CD8-positive, alpha-beta memory T cell (primary cell): ENCODE results near the gene C15orf62. TPM values are rescaled to one million over a fixed set of nuclear protein-coding genes. Genes with fewer than 3 reads are reported as not detected.
A peak's percentile ranks its signal among the peaks of the same experiment; 100 is the strongest.

Experiments used
- CTCF ChIA-PET: fragments of 350-600 bp; sonication (Branson Sonifier 250); formaldehyde crosslinking; loops from one replicate; lab custom pipeline; 2021; ENCODE audit warnings: antibody characterized with exemption; lab: Charles Lee
- POLR2A ChIA-PET: fragments of 350-600 bp; sonication (Branson Sonifier 250); formaldehyde crosslinking; loops from one replicate; lab custom pipeline; 2021; ENCODE audit warnings: antibody characterized with exemption; lab: Charles Lee
- DNase-seq, 5 donors: peaks; one replicate each; pipeline versions ENCODE4 v3.0.0 to v3.0.0-alpha.2; 2020 to 2022; ENCODE audit warnings: mixed read lengths in 1 of 5
- H3K27ac ChIP-seq: one replicate; pipeline ENCODE4 v1.7.0; 2013; ENCODE audit warnings: low read depth, mild to moderate bottlenecking, low read length, moderate library complexity
- H3K27me3 ChIP-seq: 2 replicates; pipeline ENCODE4 v1.7.0; 2013; ENCODE audit warnings: low read length, mild to moderate bottlenecking; ENCODE audit not compliant: insufficient read depth, poor library complexity, severe bottlenecking
- H3K36me3 ChIP-seq: 2 replicates; pipeline ENCODE4 v1.7.0; 2013; ENCODE audit warnings: mild to moderate bottlenecking, low read length, moderate library complexity; ENCODE audit not compliant: insufficient read depth
- H3K4me1 ChIP-seq: 2 replicates; pipeline ENCODE4 v1.7.0; 2013; ENCODE audit warnings: mild to moderate bottlenecking, low read length, moderate library complexity; ENCODE audit not compliant: insufficient read depth
- H3K4me3 ChIP-seq: 2 replicates; pipeline ENCODE4 v1.7.0; 2013; ENCODE audit warnings: mild to moderate bottlenecking, low read length
- H3K9me3 ChIP-seq: 2 replicates; pipeline ENCODE4 v1.7.0; 2013; ENCODE audit warnings: mild to moderate bottlenecking, low read length
- H3K27ac Mint-ChIP-seq, 8 donors: one replicate each; pipeline ENCODE4 v1.8.0; 2020 to 2021; ENCODE audit warnings: mixed read lengths in 8 of 8, mild to moderate bottlenecking in 6 of 8, inconsistent platforms in 3 of 8, moderate library complexity in 3 of 8
- H3K27me3 Mint-ChIP-seq, 2 donors: one replicate each; pipeline ENCODE4 v1.8.0; 2020 to 2021; ENCODE audit warnings: mixed read lengths in 2 of 2, mild to moderate bottlenecking in 1 of 2, moderate library complexity in 1 of 2
- H3K36me3 Mint-ChIP-seq, 3 donors: one replicate each; pipeline ENCODE4 v1.8.0; 2020 to 2021; ENCODE audit warnings: mixed read lengths in 3 of 3, inconsistent platforms in 1 of 3, mild to moderate bottlenecking in 1 of 3
- H3K4me1 Mint-ChIP-seq, 3 donors: one replicate each; pipeline ENCODE4 v1.8.0; 2020 to 2021; ENCODE audit warnings: mixed read lengths in 3 of 3, inconsistent platforms in 1 of 3, mild to moderate bottlenecking in 1 of 3
- H3K4me3 Mint-ChIP-seq, 7 donors: one replicate each; pipeline ENCODE4 v1.8.0; 2020 to 2021; ENCODE audit warnings: mixed read lengths in 7 of 7, mild to moderate bottlenecking in 6 of 7, moderate library complexity in 4 of 7, inconsistent platforms in 2 of 7
- H3K9me3 Mint-ChIP-seq, 5 donors: one replicate each; pipeline ENCODE4 v1.8.0; 2020 to 2022; ENCODE audit warnings: mixed read lengths in 5 of 5, mild to moderate bottlenecking in 3 of 5, moderate library complexity in 2 of 5, inconsistent platforms in 1 of 5
- polyA plus RNA-seq: library from polyadenylated mRNA; unstranded; fragments of 300-500 nt; fragmentation: Illumina TruSeq; gene quantifications from one replicate; pipeline ENCODE4 v1.2.3, GENCODE V29; 2021
- total RNA-seq, 2 experiments: library from RNA; stranded (reverse); gene quantifications; one replicate each; pipeline ENCODE4 v1.2.3, GENCODE V29; 2021

Gene C15orf62
- total and polyA plus RNA-seq, 3 experiments from 2014 or later, result 0.44 to 0.79 (median 0.53) TPM

DNA sequence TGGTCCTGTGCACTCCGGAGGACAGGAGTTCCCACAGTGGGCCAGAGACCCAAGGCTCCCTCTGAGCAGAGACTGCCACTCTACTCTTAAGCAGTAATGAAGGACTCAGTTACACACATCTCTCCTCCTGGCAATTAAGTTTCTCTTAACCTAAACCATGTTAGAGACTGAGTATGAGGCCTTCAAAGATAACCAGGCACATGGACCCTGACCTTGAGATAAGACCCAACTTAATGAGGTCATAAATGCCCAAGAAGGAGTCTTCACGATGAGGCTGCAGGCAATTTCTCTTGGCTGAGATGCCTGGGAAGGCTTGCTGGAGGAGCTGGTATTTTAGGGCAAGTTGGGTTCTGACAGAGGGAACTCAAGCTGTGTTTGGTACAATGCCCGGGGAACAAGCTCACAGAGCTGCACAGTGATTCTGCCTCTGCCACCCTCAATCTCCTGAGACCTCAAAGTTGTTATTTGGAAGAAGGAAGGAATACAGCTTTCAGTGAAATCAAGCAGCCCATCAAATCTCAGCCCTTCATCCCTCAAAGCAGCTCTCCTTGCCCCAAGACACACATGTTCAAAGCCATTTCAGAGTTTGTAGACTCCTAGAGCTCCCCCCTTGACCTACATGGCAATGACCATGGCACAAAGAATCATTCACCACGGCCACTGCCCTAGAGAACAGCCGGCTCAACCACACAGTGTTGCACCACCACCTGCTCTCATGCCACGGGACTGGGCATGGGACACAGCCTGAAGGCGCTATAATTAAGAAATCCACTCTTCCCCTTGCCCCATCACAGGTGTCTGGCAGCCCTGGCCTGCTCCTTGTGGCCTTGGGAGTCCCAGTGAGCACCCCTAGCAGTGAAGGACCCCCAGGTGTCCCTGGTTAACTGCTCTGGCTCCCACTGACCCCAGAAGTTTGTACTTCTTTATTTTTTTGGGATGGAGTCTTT lies 21.8 kb upstream of the C15orf62 start:
- ChIA-PET POLR2A (no interaction called here), CTCF (interaction anchor here (1.5 to 1.6 kb wide), 2 partner anchors 14 to 17 kb away, joined by 3 read pairs; no protein-coding TSS in a partner anchor)
- H3K27ac Mint-ChIP-seq, result peak overlapping the region in 5 of 8 donors; percentile 45 to 68 (median 54)
- Histone ChIP-seq H3K9me3 (no peaks in the 10 kb centered on the region), H3K27ac (no peak overlapping the region), H3K4me3 (no peak overlapping the region), H3K36me3 (peaks cover 30% of the 10 kb centered on the region), H3K27me3 (no peaks in the 10 kb centered on the region), H3K4me1 (peaks cover 21% of the 10 kb centered on the region)
- H3K36me3 Mint-ChIP-seq, result peaks cover 0 to 76% (median 7%) of the 10 kb centered on the region in 3 donors
- H3K9me3 Mint-ChIP-seq, result no peaks in the 10 kb centered on the region
- no peak for DNase-seq
- no peaks in the 10 kb centered on the region for H3K27me3 Mint-ChIP-seq
- no peak overlapping the region for H3K4me3 Mint-ChIP-seq
- peaks cover 24 to 36% (median 34%) of the 10 kb centered on the region in 3 donors for H3K4me1 Mint-ChIP-seq

DNA sequence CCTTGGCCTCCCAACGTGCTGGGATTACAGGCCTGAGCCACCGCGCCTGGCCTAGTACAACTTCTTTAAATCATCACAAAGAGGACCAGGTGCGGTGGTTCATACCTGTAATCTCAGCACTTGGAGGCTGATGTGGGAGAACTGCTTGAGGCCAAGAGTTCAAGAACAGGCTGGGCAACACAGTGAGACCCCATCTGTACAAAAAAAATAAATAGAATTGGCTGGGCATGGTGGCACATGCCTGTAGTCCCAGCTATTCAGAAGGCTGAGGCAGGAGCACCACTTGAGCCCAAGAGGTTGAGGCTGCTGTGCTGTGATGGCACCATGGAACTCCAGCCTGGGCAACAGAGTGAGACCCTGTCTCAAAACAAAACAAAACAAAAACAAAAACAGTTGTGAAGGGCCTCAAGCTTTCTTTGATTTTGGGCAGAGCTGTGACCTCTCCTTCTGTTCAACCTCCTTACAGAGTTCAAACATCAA lies 20.6 kb upstream of the C15orf62 start:
- Histone ChIP-seq H3K27me3 (no peaks in the 10 kb centered on the region), H3K9me3 (no peaks in the 10 kb centered on the region), H3K4me1 (peaks cover 17% of the 10 kb centered on the region), H3K4me3 (no peak overlapping the region), H3K36me3 (peaks cover 22% of the 10 kb centered on the region), H3K27ac (no peak overlapping the region)
- Mint-ChIP-seq H3K4me3 (no peak overlapping the region), H3K27ac (no peak overlapping the region), H3K4me1 (peaks cover 23 to 37% (median 34%) of the 10 kb centered on the region in 3 donors), H3K9me3 (no peaks in the 10 kb centered on the region), H3K27me3 (no peaks in the 10 kb centered on the region), H3K36me3 (peaks cover 0 to 75% (median 7%) of the 10 kb centered on the region in 3 donors)
- CTCF ChIA-PET, result interaction anchor here (1.4 to 3.1 kb wide), 4 partner anchors 12 to 50 kb away, joined by 3 to 11 read pairs (median 4); no protein-coding TSS in a partner anchor
- POLR2A ChIA-PET, result no interaction called here
- DNase-seq, result no peak

DNA sequence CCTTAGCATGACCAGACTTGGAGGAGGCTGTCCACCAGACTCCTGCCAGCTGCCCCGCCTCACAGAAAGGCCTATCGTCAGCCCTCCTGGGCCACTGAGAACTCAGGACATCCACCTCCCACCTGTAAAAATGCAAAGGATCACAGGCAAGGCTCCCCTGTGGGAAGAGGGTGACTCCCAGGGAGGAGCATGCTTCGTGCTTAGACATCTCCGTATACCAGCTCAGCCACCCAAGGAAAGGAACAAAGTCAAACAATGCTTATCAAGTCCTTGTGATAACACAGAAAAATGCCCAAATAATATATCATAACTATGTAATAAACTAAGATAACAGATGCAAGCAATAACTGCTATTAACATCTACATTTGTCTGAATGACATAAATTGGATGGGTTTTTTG lies 18.9 kb upstream of the C15orf62 start:
- Histone ChIP-seq H3K36me3 (peaks cover 22% of the 10 kb centered on the region), H3K27ac (no peak overlapping the region), H3K27me3 (no peaks in the 10 kb centered on the region), H3K9me3 (no peaks in the 10 kb centered on the region), H3K4me3 (no peak overlapping the region), H3K4me1 (peaks cover 15% of the 10 kb centered on the region)
- peaks cover 19 to 34% (median 32%) of the 10 kb centered on the region in 3 donors for H3K4me1 Mint-ChIP-seq
- ChIA-PET POLR2A (interaction anchor here (0.7 kb wide), 1 partner anchor 14 kb away, joined by 3 read pairs; no protein-coding TSS in a partner anchor), CTCF (interaction anchor here (0.5 to 3.1 kb wide), 5 partner anchors 16 to 107 kb away, joined by 3 to 11 read pairs (median 3); no protein-coding TSS in a partner anchor)
- H3K36me3 Mint-ChIP-seq, result peaks cover 0 to 70% (median 7%) of the 10 kb centered on the region in 3 donors
- no peak overlapping the region for H3K27ac Mint-ChIP-seq
- DNase-seq, result no peak
- H3K27me3 Mint-ChIP-seq, result no peaks in the 10 kb centered on the region
- H3K4me3 Mint-ChIP-seq, result peak overlapping the region in 2 of 7 donors; percentile 23 to 56
- no peaks in the 10 kb centered on the region for H3K9me3 Mint-ChIP-seq

DNA sequence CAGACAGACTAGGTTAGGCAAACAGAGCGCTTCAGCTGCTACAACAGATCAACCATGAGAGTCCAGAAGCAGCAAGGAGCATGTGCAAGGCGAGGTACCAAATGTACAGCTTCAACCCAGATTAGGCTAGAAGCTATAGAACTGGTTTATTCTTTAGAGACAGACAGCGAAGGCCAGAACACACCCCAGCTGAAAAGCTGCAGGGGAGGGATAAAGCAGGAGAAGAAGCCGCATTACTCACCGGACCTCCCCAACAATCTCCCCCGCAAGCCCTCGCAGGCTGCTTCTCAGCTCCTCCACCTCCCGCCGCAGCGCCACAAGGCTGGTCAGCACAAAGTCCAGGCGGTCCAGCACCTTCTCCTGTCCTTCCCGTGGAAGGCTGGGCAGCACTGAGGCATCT lies 18.0 kb upstream of the C15orf62 start:
- H3K4me1 Mint-ChIP-seq, result peaks cover 19 to 34% (median 33%) of the 10 kb centered on the region in 3 donors
- H3K4me3 Mint-ChIP-seq, result peak overlapping the region in 1 of 7 donors; percentile 56
- ChIA-PET CTCF (interaction anchor here (1.2 to 3.1 kb wide), 3 partner anchors 14 to 31 kb away, joined by 3 to 11 read pairs (median 3); no protein-coding TSS in a partner anchor), POLR2A (no interaction called here)
- H3K4me3 ChIP-seq, result no peak overlapping the region
- H3K36me3 ChIP-seq, result peaks cover 22% of the 10 kb centered on the region
- H3K9me3 ChIP-seq, result no peaks in the 10 kb centered on the region
- H3K27me3 ChIP-seq, result no peaks in the 10 kb centered on the region
- H3K9me3 Mint-ChIP-seq, result no peaks in the 10 kb centered on the region
- DNase-seq, result no peak
- H3K27me3 Mint-ChIP-seq, result no peaks in the 10 kb centered on the region
- H3K27ac ChIP-seq, result peak overlapping the region; percentile 27
- H3K4me1 ChIP-seq, result peaks cover 15% of the 10 kb centered on the region
- peaks cover 0 to 65% (median 7%) of the 10 kb centered on the region in 3 donors for H3K36me3 Mint-ChIP-seq
- H3K27ac Mint-ChIP-seq, result peak overlapping the region in 1 of 8 donors; percentile 89

DNA sequence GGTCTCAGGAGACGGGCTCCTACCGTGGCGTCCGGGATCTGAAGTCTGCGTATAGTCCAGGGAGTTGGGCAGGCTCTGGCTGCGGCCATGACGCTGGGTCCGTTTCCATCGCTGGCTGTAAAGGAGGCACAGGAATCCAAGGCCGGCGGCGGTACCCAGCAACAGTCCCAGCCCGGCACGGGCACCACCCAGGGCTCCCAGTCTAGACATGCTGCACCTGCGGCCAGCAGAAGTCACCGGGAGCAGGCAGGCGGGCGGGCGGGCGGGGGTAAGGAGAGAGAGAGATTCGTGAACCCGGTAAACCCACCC lies 15.3 kb upstream of the C15orf62 start:
- peak overlapping the region; percentile 86 to 99 (median 93) for H3K4me3 Mint-ChIP-seq
- ChIA-PET POLR2A (interaction anchor here (0.6 to 1.0 kb wide), 2 partner anchors 32 to 60 kb away, joined by 4 to 6 read pairs; partner anchors contain the start of gene RAD51), CTCF (interaction anchor here (2.1 kb wide), 1 partner anchor 28 kb away, joined by 7 read pairs; no protein-coding TSS in a partner anchor)
- peak overlapping the region; percentile 92 for H3K27ac ChIP-seq
- peaks cover 21% of the 10 kb centered on the region for H3K36me3 ChIP-seq
- H3K4me1 Mint-ChIP-seq, result peaks cover 19 to 33% (median 29%) of the 10 kb centered on the region in 3 donors
- DNase-seq, result peak in 1 of 5 donors; percentile 21
- peaks cover 15% of the 10 kb centered on the region for H3K4me1 ChIP-seq
- no peaks in the 10 kb centered on the region for H3K27me3 Mint-ChIP-seq
- peak overlapping the region; percentile 88 to 98 (median 95) for H3K27ac Mint-ChIP-seq
- H3K27me3 ChIP-seq, result no peaks in the 10 kb centered on the region
- peak overlapping the region; percentile 75 for H3K4me3 ChIP-seq
- H3K9me3 ChIP-seq, result no peaks in the 10 kb centered on the region
- H3K36me3 Mint-ChIP-seq, result peaks cover 0 to 43% (median 1%) of the 10 kb centered on the region in 3 donors
- H3K9me3 Mint-ChIP-seq, result no peaks in the 10 kb centered on the region

DNA sequence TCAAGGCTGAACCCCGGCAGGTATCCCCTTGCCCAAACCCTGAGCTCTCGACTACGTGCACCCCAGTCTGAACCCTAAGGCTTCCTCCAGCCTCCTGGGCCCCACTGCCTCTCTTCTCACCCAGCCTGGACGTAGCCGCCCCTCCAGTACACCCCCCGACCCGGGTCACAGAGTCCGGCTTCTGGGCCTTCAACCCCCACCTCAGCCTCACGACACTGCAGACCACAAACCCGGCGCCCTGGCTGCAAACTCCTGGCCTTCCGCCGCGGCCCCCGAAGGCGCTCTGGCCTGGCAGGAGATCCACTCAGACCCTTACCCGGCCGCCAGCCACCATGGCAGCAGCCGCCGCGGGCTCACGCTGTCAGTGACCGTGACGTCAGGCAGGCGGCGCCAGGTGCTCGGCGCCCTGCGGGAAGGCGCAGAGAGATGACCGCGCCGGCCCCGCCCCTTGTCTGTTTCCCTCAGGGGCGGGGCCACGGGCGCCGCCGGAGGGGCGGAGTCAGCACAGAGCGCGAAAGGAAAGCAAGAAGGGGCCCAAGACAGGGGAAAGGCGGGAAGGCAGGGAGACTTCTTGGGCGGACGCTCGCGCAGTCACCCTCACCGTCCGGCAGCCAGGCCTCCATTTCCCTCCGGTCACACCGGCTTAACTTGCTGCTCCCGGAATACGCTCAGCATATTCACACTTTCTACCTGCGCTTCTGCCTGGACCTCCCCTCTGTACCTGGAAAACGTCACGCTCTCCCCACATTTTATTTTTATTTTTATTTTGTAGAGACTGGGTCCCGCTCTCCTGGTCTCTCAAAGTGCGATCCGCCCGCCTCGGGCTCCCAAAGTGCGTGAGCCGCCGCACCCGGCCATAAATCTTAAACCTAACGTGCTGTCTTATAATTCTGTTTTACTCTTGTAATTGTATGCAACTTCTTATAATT lies 14.6 kb upstream of the C15orf62 start, which contains the start of gene RMDN3:
RMDN3 (minus strand) TSS at position 372 of the 929 bp plus-strand sequence. CDS start 471 bp downstream, outside the sequence.
- peaks cover 19 to 33% (median 29%) of the 10 kb centered on the region in 3 donors for H3K4me1 Mint-ChIP-seq
- no peaks in the 10 kb centered on the region for H3K9me3 ChIP-seq
- peak within 1 kb of the TSS; percentile 75 for H3K4me3 ChIP-seq
- no peaks in the 10 kb centered on the region for H3K27me3 ChIP-seq
- H3K27ac ChIP-seq, result peak within 1 kb of the TSS; percentile 92
- DNase-seq, result peak; percentile 90 to 95 (median 91)
- peaks cover 0 to 39% (median 1%) of the 10 kb centered on the region in 3 donors for H3K36me3 Mint-ChIP-seq
- H3K4me1 ChIP-seq, result peaks cover 15% of the 10 kb centered on the region
- H3K27ac Mint-ChIP-seq, result peak within 1 kb of the TSS; percentile 88 to 98 (median 95)
- H3K4me3 Mint-ChIP-seq, result peak within 1 kb of the TSS; percentile 86 to 99 (median 93)
- no peaks in the 10 kb centered on the region for H3K27me3 Mint-ChIP-seq
- no peaks in the 10 kb centered on the region for H3K9me3 Mint-ChIP-seq
- POLR2A ChIA-PET, result interaction anchor here (1.0 kb wide), 1 partner anchor 60 kb away, joined by 4 read pairs; the partner anchor contains the start of gene RAD51
- H3K36me3 ChIP-seq, result peaks cover 18% of the 10 kb centered on the region
- CTCF ChIA-PET, result interaction anchor here (1.1 to 2.1 kb wide), 3 partner anchors 10 to 27 kb away, joined by 4 to 7 read pairs (median 6); no protein-coding TSS in a partner anchor

DNA sequence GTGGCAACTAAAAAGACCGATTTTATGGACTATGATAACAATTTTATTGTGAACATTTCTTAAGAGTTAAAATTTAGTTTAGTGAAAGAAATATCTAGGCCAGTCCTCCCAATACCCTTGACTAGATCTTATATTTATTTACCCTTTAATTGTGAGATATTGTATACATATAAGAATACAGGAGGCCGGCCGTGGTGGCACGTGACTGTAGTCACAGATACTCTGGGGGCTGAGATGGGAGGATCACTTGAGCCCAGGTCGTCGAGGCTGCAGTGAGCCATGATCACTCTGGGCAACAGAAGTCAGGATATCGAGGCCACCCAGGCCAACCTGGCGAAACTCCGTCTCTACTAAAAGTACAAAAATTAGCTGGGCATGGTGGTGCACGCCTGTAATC lies 14.0 kb upstream of the C15orf62 start:
- peaks cover 19 to 33% (median 29%) of the 10 kb centered on the region in 3 donors for H3K4me1 Mint-ChIP-seq
- ChIA-PET POLR2A (interaction anchor here (0.7 kb wide), 1 partner anchor 12 kb away, joined by 3 read pairs; no protein-coding TSS in a partner anchor), CTCF (interaction anchor here (1.1 to 1.6 kb wide), 3 partner anchors 10 to 136 kb away, joined by 3 to 6 read pairs (median 4); no protein-coding TSS in a partner anchor)
- peak overlapping the region; percentile 86 to 99 (median 93) for H3K4me3 Mint-ChIP-seq
- Histone ChIP-seq H3K27me3 (no peaks in the 10 kb centered on the region), H3K4me1 (peaks cover 15% of the 10 kb centered on the region), H3K27ac (peak overlapping the region; percentile 92), H3K9me3 (no peaks in the 10 kb centered on the region), H3K36me3 (peaks cover 12% of the 10 kb centered on the region), H3K4me3 (peak overlapping the region; percentile 75)
- peak overlapping the region in 7 of 8 donors; percentile 88 to 98 (median 93) for H3K27ac Mint-ChIP-seq
- DNase-seq, result no peak
- no peaks in the 10 kb centered on the region for H3K9me3 Mint-ChIP-seq
- peaks cover 0 to 34% (median 1%) of the 10 kb centered on the region in 3 donors for H3K36me3 Mint-ChIP-seq
- no peaks in the 10 kb centered on the region for H3K27me3 Mint-ChIP-seq
